B cell (primary cell): ENCODE data around the gene LDLRAD1. TPM values are rescaled to one million over a fixed set of nuclear protein-coding genes. Genes with fewer than 3 reads are reported as not detected.

Source experiments
- ATAC-seq: fragments of 200-7000 bp; cut with Tn5 transposase; one replicate; pipeline ENCODE4 v1.10.0; 2021; ENCODE audit warnings: low read depth, mild to moderate bottlenecking, moderate number of reproducible peaks, moderate library complexity
- CTCF ChIA-PET: fragments of 350-600 bp; sonication (Branson Sonifier 250); formaldehyde crosslinking; loops from one replicate; lab custom pipeline; 2021; ENCODE audit warnings: antibody characterized with exemption, inconsistent platforms; lab: Charles Lee
- POLR2A ChIA-PET: fragments of 350-600 bp; sonication (Branson Sonifier 250); formaldehyde crosslinking; loops from one replicate; lab custom pipeline; 2021; ENCODE audit warnings: antibody characterized with exemption; lab: Charles Lee
- DNase-seq: peaks from one replicate; pipeline ENCODE4 v3.0.0; 2013
- H2AFZ ChIP-seq: 2 replicates; pipeline ENCODE4 v1.6.1; 2012; ENCODE audit warnings: mild to moderate bottlenecking, low read depth, low read length; ENCODE audit not compliant: insufficient read depth, poor library complexity, severe bottlenecking
- H3K27ac ChIP-seq, 2 donors: 1 replicate in 1 of 2; 2 replicates in 1 of 2; pipeline ENCODE4 v1.5.1; 2012 to 2013; ENCODE audit warnings: low read length in 2 of 2, mild to moderate bottlenecking in 2 of 2, moderate library complexity in 1 of 2
- H3K27me3 ChIP-seq, 4 experiments: fragments of 200-600 bp in 1 of 4; sonication (generic) in 1 of 4; replicated peaks in 1 of 4; 1 replicate in 2 of 4; 2 replicates in 2 of 4; pipeline versions ENCODE4 v1.6.1 to v1.7.0; 2013 to 2016; ENCODE audit warnings: low read length in 3 of 4, mild to moderate bottlenecking in 2 of 4, mixed read lengths in 1 of 4, moderate library complexity in 1 of 4; ENCODE audit not compliant: insufficient read depth in 4 of 4, control insufficient read depth in 3 of 4; ENCODE audit errors: control extremely low read depth in 1 of 4
- H3K36me3 ChIP-seq, 2 experiments: replicated peaks in 1 of 2; 1 replicate in 1 of 2; 2 replicates in 1 of 2; pipeline versions ENCODE4 v1.6.1 to v1.7.1; 2013; ENCODE audit warnings: low read length in 1 of 2; ENCODE audit not compliant: insufficient read depth in 2 of 2, control insufficient read depth in 1 of 2; ENCODE audit errors: control extremely low read depth in 1 of 2, extremely low read depth in 1 of 2
- H3K4me1 ChIP-seq, 2 donors: fragments of 200-600 bp in 1 of 2; sonication (generic) in 1 of 2; 1 replicate in 1 of 2; 2 replicates in 1 of 2; pipeline versions ENCODE4 v1.5.1 to v1.6.1; 2013 to 2017; ENCODE audit warnings: low read length in 2 of 2; ENCODE audit not compliant: control insufficient read depth in 2 of 2, insufficient read depth in 2 of 2
- H3K4me2 ChIP-seq: replicated peaks from 2 replicates; pipeline ENCODE3; 2012; ENCODE audit warnings: mild to moderate bottlenecking, low read depth, low read length; ENCODE audit not compliant: poor library complexity, severe bottlenecking
- H3K4me3 ChIP-seq, 5 experiments: fragments of 200-600 bp in 1 of 5; sonication (generic) in 1 of 5; 1 replicate in 3 of 5; 2 replicates in 2 of 5; pipeline versions ENCODE4 v1.5.1 to v1.7.0; 2011 to 2016; ENCODE audit warnings: low read length in 4 of 5, mild to moderate bottlenecking in 4 of 5, low read depth in 2 of 5, control low read depth in 1 of 5, moderate library complexity in 1 of 5; ENCODE audit not compliant: insufficient read depth in 1 of 5; ENCODE audit errors: control extremely low read depth in 1 of 5, extremely low read depth in 1 of 5
- H3K79me2 ChIP-seq: fragments of 200-600 bp; sonication (generic); one replicate; pipeline ENCODE4 v1.6.0; 2016; ENCODE audit warnings: low read length; ENCODE audit not compliant: control insufficient read depth, insufficient read depth
- H3K9ac ChIP-seq: fragments of 200-600 bp; sonication (generic); 2 replicates; pipeline ENCODE4 v1.6.1; 2017; ENCODE audit warnings: mild to moderate bottlenecking, low read length, moderate library complexity
- H3K9me3 ChIP-seq, 3 donors: one replicate each; pipeline versions ENCODE4 v1.6.1 to v1.7.1; 2013; ENCODE audit warnings: low read length in 2 of 3; ENCODE audit not compliant: control insufficient read depth in 2 of 3, insufficient read depth in 1 of 3; ENCODE audit errors: control extremely low read depth in 1 of 3
- H4K20me1 ChIP-seq: 2 replicates; pipeline ENCODE4 v1.6.0; 2012; ENCODE audit warnings: mild to moderate bottlenecking, low read length; ENCODE audit not compliant: insufficient read depth, control insufficient read depth, poor library complexity, severe bottlenecking
- H3K27ac Mint-ChIP-seq: one replicate; pipeline ENCODE4 v1.8.0; 2021; ENCODE audit warnings: mixed read lengths
- H3K27me3 Mint-ChIP-seq: one replicate; pipeline ENCODE4 v1.8.0; 2021; ENCODE audit warnings: mixed read lengths
- H3K4me1 Mint-ChIP-seq: one replicate; pipeline ENCODE4 v1.8.0; 2021; ENCODE audit warnings: mixed read lengths
- H3K4me3 Mint-ChIP-seq: one replicate; pipeline ENCODE4 v1.8.0; 2021; ENCODE audit warnings: mixed read lengths
- H3K9me3 Mint-ChIP-seq: one replicate; pipeline ENCODE4 v1.8.0; 2022; ENCODE audit warnings: mixed read lengths; ENCODE audit not compliant: insufficient read depth
- CTCF ChIP-seq: fragments of 200-600 bp; IDR thresholded peaks from one replicate; pipeline ENCODE4 v1.8.0; 2022; ENCODE audit warnings: antibody characterized with exemption, mild to moderate bottlenecking
- EZH2 ChIP-seq: IDR thresholded peaks from 2 replicates; pipeline ENCODE4 v1.6.1; 2012; ENCODE audit warnings: borderline replicate concordance, low read depth, mild to moderate bottlenecking, moderate library complexity, low read length; ENCODE audit not compliant: insufficient read depth, poor library complexity, severe bottlenecking
- intact Hi-C: fragments of 100-400 bp; cut with micrococcal nuclease; formaldehyde crosslinking; loops from one replicate; pipeline ENCODE4 v1.10.0; 2022
- polyA plus RNA-seq: library from polyadenylated mRNA; depleted of rRNA; stranded (reverse); fragments of >200 nt; gene quantifications from 2 replicates; pipeline ENCODE4 v1.2.3, GENCODE V29; 2012
- total RNA-seq, 2 donors: library from RNA; stranded (reverse); fragments of 120-200 nt in 1 of 2; gene quantifications; 1 replicate in 1 of 2; 2 replicates in 1 of 2; pipeline versions ENCODE4 v1.2.3 to v1.2.4, GENCODE V29; 2013 to 2022

LDLRAD1 gene
- total and polyA plus RNA-seq, 2 donors (not counting 1 experiment from before 2014, with no cell fraction given) = not detected

- peak; percentile 64 for ATAC-seq
- Histone ChIP-seq H4K20me1 (no peaks in the 10 kb centered on the region), H3K27ac (no peak overlapping the region), H3K9ac (no peak overlapping the region), H3K4me2 (no peak overlapping the region), H3K36me3 (peaks cover 12 to 20% of the 10 kb centered on the region in 2 experiments), H2AFZ (no peak overlapping the region), H3K4me1 (peaks cover 0 to 6% of the 10 kb centered on the region in 2 donors), H3K79me2 (no peaks in the 10 kb centered on the region), H3K9me3 (no peaks in the 10 kb centered on the region), H3K27me3 (no peaks in the 10 kb centered on the region), H3K4me3 (no peak overlapping the region)
- H3K9me3 Mint-ChIP-seq = no peaks in the 10 kb centered on the region
- TF ChIP-seq CTCF (peak; percentile 81), EZH2 (no peak)
- ChIA-PET POLR2A (interaction anchor here (0.7 to 1.3 kb wide), 3 partner anchors 14 to 86 kb away, joined by 3 to 8 read pairs (median 7); partner anchors contain the start of genes IFT25 and LRRC42), CTCF (interaction anchor here (0.6 to 3.7 kb wide), 43 partner anchors 8 to 1145 kb away, joined by 3 to 176 read pairs (median 4); partner anchors contain the start of genes IFT25, LRRC42, TMEM59 and YIPF1)
- no peak overlapping the region for H3K27ac Mint-ChIP-seq
- intact Hi-C loops = loop anchor here (1.0 to 5.0 kb wide), 3 partner anchors 81 to 853 kb away; no protein-coding TSS in a partner anchor
- no peaks in the 10 kb centered on the region for H3K27me3 Mint-ChIP-seq
- no peak overlapping the region for H3K4me3 Mint-ChIP-seq
- peak; percentile 64 for DNase-seq
- no peaks in the 10 kb centered on the region for H3K4me1 Mint-ChIP-seq
Measured at GRCh38 chr1:53959664-53960250, 58.2 kb downstream of the LDLRAD1 start.

Other genes starting within 250 kb of the LDLRAD1 start
- gene NDC1, start 179.9 kb downstream of the LDLRAD1 start, total RNA-seq = 12.0 and 15.7 TPM in 2 replicates
- 5.0 and 7.2 TPM in 2 replicates for gene NDC1, start 179.9 kb downstream of the LDLRAD1 start, polyA plus RNA-seq
- gene YIPF1, start 128.4 kb downstream of the LDLRAD1 start, total RNA-seq = 13.9 and 19.3 TPM in 2 replicates
- 12.2 and 15.8 TPM in 2 replicates for gene YIPF1, start 128.4 kb downstream of the LDLRAD1 start, polyA plus RNA-seq
- not detected in 2 replicates for gene DIO1, start 124.0 kb downstream of the LDLRAD1 start, total RNA-seq
- not detected in 2 replicates for gene DIO1, start 124.0 kb downstream of the LDLRAD1 start, polyA plus RNA-seq
- 45.7 and 48.1 TPM in 2 replicates for gene IFT25, start 72.5 kb downstream of the LDLRAD1 start, total RNA-seq
- 18.0 and 18.2 TPM in 2 replicates for gene IFT25, start 72.5 kb downstream of the LDLRAD1 start, polyA plus RNA-seq
- 10.3 and 12.6 TPM in 2 replicates for gene LRRC42, start 71.8 kb downstream of the LDLRAD1 start, total RNA-seq
- 4.7 and 7.7 TPM in 2 replicates for gene LRRC42, start 71.8 kb downstream of the LDLRAD1 start, polyA plus RNA-seq
- 146 and 152 TPM in 2 replicates for gene TMEM59, start 35.0 kb upstream of the LDLRAD1 start, total RNA-seq
- 61.8 and 66.3 TPM in 2 replicates for gene TMEM59, start 35.0 kb upstream of the LDLRAD1 start, polyA plus RNA-seq
- 13.5 and 15.9 TPM in 2 replicates for gene TCEANC2, start 35.4 kb upstream of the LDLRAD1 start, total RNA-seq
- 8.0 and 11.2 TPM in 2 replicates for gene TCEANC2, start 35.4 kb upstream of the LDLRAD1 start, polyA plus RNA-seq
- 0.24 TPM in 1 of 2 replicates, not detected in the other for gene CDCP2, start 134.8 kb upstream of the LDLRAD1 start, total RNA-seq
- 0.04 and 0.25 TPM in 2 replicates for gene CDCP2, start 134.8 kb upstream of the LDLRAD1 start, polyA plus RNA-seq
- 12.4 and 13.2 TPM in 2 replicates for gene CYB5RL, start 181.8 kb upstream of the LDLRAD1 start, total RNA-seq
- gene CYB5RL, start 181.8 kb upstream of the LDLRAD1 start, polyA plus RNA-seq = 5.7 and 7.9 TPM in 2 replicates
- gene MRPL37, start 182.0 kb upstream of the LDLRAD1 start, total RNA-seq = 37.0 and 39.9 TPM in 2 replicates
- gene MRPL37, start 182.0 kb upstream of the LDLRAD1 start, polyA plus RNA-seq = 7.0 and 9.6 TPM in 2 replicates